SK-N-DZ (cell line): ENCODE measurements around the gene LRP1B.
A peak's percentile ranks its signal among the peaks of the same experiment; 100 is the strongest.

ENCODE experiments used
- DNase-seq: peaks from one replicate; pipeline ENCODE4 v3.0.0-alpha.2; 2015; ENCODE audit warnings: low spot score

Gene LRP1B

GRCh38 chr2:141957827-141958450, 172.9 kb downstream of the LRP1B start:
- no peak for DNase-seq

GRCh38 chr2:141957321-141957720, 173.5 kb downstream of the LRP1B start:
- no peak for DNase-seq

GRCh38 chr2:141947396-141948114, 183.3 kb downstream of the LRP1B start:
- DNase-seq: no peak

- DNase-seq: no peak
Measured at GRCh38 chr2:141946016-141946415, 184.8 kb downstream of the LRP1B start.

- no peak for DNase-seq
Measured at GRCh38 chr2:141943918-141944317, 186.9 kb downstream of the LRP1B start.

GRCh38 chr2:141942006-141942789, 188.6 kb downstream of the LRP1B start:
- DNase-seq: no peak

GRCh38 chr2:141941210-141941714, 189.6 kb downstream of the LRP1B start:
- DNase-seq: no peak

- DNase-seq: no peak
Measured at GRCh38 chr2:141940709-141941108, 190.1 kb downstream of the LRP1B start.

- DNase-seq: no peak
Measured at GRCh38 chr2:141933226-141933625, 197.6 kb downstream of the LRP1B start.

GRCh38 chr2:141932261-141932660, 198.6 kb downstream of the LRP1B start:
- DNase-seq: no peak

GRCh38 chr2:141931797-141932196, 199.0 kb downstream of the LRP1B start:
- no peak for DNase-seq

- DNase-seq: no peak
Measured at GRCh38 chr2:141930803-141931202, 200.0 kb downstream of the LRP1B start.

- no peak for DNase-seq
Measured at GRCh38 chr2:141929331-141930252, 201.2 kb downstream of the LRP1B start.

- DNase-seq: no peak
Measured at GRCh38 chr2:141928476-141928875, 202.3 kb downstream of the LRP1B start.

GRCh38 chr2:141927536-141927935, 203.3 kb downstream of the LRP1B start:
- DNase-seq: no peak

GRCh38 chr2:141925511-141925910, 205.3 kb downstream of the LRP1B start:
- DNase-seq: no peak

- peak; percentile 1 for DNase-seq
Measured at GRCh38 chr2:141923657-141924056, 207.2 kb downstream of the LRP1B start.

- DNase-seq: peak; percentile 12
Measured at GRCh38 chr2:141911485-141912066, 219.2 kb downstream of the LRP1B start.

- DNase-seq: no peak
Measured at GRCh38 chr2:141906678-141907077, 224.1 kb downstream of the LRP1B start.

GRCh38 chr2:141900826-141901225, 230.0 kb downstream of the LRP1B start:
- no peak for DNase-seq

GRCh38 chr2:141899740-141900139, 231.1 kb downstream of the LRP1B start:
- DNase-seq: no peak
